Keratinocyte (primary cell): ENCODE results near the gene TMEM240.

ENCODE experiments used
- CTCF ChIP-seq, 3 experiments: IDR thresholded peaks in 1 of 3; conservative IDR thresholded peaks in 1 of 3; optimal IDR thresholded peaks in 1 of 3; 2 replicates in 2 of 3; 3 replicates in 1 of 3; pipeline versions ENCODE3 to v1.5.1; 2011; ENCODE audit warnings: low read length in 3 of 3, mild to moderate bottlenecking in 3 of 3, moderate library complexity in 2 of 3, control low read depth in 1 of 3, inconsistent platforms in 1 of 3; ENCODE audit not compliant: insufficient read depth in 2 of 3; ENCODE audit errors: extremely low read depth in 1 of 3
- EZH2 ChIP-seq: IDR thresholded peaks from one replicate; pipeline ENCODE4 v1.6.1; 2012; ENCODE audit warnings: inconsistent platforms, mild to moderate bottlenecking, low read length, moderate library complexity

- TF ChIP-seq CTCF (optimal IDR thresholded peaks at IDR 0.05 in 1 of 3, IDR thresholded peaks at IDR 0.05 in 1 of 3, conservative IDR thresholded peaks at IDR 0.05 in 1 of 3; ENCODE audit: extremely low read depth in 1 of 3, insufficient read depth in 2 of 3, low read length in 3 of 3) (no peak), EZH2 (no peak)
Measured at GRCh38 chr1:1527092-1527816, 13.2 kb downstream of the TMEM240 start.
